ENCODE measurements around the gene FKBP8.

Gene FKBP8

DNA sequence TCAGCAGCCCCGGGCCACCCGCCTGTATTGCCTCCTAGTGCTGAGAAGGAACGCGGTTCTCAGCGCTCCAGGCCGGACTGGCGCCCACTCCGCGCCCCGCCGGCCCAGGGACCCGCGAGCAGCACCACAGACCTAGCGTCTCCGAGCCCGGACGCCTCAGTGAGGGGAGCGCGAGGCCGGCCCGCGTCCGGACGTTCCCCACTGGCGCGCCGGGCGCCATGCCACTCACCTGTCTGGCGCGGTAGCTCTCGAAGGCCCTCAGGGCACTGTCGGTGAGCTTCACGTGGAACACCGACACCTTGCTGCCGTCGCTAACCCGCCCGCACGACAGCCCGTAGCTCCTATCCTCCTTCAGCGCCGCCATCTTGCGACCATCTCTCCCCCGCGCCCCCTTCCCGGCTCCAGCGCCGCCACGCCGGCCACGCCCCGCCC lies 21.7 kb downstream of the FKBP8 start, which contains the start of gene ELL:
Gene ELL, minus strand, starts transcription at position 379 of the 432 bp plus-strand sequence. Its CDS starts 15 bp downstream, at position 364.
- DNase-seq (ENCODE audit: low read depth), result no peak

DNA sequence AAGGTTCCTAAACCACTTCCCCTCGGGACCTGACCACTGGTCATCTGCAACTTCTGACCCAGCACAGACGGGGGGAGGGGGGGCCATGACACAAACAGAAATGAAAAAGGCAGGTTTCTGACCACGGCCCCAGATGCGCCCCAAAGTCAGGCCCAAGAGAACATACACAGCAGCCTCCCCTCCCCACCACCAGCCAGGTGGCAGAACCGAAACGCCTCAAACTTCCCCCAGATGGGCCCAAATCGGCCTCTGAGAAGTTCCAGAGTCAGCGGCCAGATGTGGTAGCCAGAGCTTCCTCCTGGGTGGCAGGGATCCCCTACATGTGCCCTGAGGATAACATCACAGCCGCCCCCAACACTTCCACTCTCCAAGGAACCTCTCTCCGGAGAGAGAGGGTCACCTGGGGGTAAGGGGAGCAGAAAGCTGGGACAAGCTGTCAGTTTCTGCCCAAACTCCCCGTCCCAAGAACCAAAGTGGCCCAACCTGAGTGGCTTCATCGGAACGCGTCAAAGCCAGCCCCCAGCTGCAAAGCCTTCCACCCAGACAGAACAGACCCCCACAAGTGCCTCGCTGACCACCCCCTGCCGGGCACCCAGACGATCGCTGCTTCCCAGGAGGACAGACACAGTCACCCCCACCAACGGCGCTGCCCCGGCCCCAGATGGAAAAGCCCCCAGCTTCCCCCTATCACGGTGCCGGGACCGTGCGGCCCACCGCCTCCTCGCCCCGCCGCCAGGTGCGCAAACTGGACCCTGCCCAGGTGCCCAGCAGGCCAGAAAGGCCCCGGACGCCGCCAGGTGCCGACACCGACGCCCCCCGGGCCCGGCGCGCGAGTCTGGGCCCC lies 22.3 kb downstream of the FKBP8 start:
- no peak for DNase-seq (ENCODE audit: low read depth)

DNA sequence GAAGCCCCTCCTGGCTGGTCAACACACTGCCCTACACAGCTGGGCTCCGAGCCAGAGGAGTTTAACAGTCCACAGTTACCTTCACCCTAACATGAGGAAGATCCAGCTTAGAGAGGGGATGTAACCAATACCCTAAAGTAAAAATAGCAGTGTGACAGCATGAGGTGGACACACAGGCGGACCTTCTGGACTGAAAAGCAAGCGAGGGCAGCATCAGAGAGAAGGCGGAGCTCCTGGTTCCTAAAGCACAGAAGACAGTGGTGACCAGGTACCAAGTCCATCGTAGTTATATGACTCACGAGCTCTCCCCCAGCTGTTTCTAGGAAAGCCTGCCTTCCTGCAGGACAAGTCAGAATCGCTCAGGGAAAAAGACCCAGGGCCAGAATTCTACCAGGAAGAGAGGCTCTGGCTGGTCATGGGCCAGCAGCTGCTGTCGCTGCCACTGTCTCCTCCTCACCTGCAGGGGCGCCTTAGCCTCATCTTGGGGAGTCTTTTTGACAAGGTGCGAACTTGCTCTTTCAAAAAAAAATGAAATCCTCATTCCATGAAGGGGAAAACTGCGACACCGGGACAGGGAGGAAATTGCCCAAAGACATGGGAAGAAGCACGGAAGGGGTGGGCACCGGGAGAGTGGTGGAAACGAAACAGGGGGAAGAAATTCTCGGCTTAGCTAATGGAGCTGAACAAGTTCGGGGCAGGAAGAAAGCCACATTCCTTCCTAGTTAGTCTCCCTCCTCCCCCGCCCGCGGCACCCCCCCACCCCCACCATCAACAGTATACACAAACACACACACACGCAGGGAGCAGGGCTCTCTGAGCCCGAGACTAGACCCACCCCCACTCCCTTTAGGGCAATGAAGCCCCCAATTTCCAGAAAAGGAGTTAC lies 23.2 kb downstream of the FKBP8 start:
- peak; percentile 50 for DNase-seq (ENCODE audit: low read depth)

DNA sequence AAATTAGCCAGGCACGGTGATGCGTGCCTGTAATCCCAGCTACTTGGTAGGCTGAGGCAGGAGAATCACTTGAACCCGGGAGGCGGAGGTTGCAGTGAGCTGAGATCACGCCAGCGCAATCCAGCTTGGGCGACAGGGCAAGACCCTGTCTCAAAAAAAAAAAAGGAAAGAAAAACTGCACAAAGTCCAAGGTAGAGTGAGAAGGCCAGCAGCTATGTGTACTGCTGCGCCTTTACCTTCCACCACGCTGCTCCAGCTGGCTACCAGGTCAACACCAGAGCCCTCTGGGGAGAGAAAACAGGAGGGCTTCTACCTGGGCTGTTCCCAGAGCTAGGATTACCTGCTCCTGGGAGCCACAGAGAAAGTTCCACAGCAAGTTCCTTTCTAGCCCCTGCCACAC lies 24.7 kb downstream of the FKBP8 start:
- no peak for DNase-seq (ENCODE audit: low read depth)

DNA sequence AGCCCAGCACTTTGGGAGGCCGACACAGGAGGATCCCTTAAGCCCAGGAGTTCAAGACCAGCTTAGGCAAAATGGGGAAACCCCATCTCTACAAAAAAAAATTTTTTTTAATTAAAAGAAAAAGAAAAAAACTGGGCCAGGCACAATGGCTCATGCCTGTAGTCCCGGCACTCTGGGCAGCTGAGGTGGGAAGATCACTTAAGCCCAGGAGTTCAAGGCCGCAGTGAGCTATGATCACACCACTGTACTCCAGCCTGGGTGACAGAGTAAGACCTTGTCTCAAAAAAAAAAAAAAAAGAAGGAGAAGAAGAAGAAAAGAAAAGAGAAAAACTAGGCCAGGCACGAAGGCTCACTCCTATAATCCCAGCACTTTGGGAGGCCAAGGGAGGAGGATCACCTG lies 25.8 kb downstream of the FKBP8 start:
- no peak for DNase-seq (ENCODE audit: low read depth)

DNA sequence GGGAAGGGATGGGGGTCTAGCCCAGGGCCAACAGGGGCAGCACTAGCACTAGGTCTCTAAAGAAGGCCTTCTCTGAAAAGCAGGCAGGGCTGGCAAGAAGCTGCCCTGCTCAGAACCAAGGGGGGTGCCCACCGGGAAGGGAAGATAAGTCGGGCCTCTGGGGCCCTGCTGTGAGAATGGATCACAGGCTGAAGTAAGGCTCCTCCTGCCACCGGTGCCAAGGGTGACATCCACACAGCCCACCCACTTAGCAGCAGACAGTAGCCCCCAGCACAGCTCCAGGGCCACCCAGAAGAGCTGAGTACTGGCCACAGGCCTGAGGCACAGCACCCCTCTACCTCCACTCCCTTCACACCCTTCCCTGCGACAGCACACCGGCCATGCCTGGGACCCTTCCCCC lies 27.4 kb downstream of the FKBP8 start:
- DNase-seq (ENCODE audit: low read depth), result no peak

DNA sequence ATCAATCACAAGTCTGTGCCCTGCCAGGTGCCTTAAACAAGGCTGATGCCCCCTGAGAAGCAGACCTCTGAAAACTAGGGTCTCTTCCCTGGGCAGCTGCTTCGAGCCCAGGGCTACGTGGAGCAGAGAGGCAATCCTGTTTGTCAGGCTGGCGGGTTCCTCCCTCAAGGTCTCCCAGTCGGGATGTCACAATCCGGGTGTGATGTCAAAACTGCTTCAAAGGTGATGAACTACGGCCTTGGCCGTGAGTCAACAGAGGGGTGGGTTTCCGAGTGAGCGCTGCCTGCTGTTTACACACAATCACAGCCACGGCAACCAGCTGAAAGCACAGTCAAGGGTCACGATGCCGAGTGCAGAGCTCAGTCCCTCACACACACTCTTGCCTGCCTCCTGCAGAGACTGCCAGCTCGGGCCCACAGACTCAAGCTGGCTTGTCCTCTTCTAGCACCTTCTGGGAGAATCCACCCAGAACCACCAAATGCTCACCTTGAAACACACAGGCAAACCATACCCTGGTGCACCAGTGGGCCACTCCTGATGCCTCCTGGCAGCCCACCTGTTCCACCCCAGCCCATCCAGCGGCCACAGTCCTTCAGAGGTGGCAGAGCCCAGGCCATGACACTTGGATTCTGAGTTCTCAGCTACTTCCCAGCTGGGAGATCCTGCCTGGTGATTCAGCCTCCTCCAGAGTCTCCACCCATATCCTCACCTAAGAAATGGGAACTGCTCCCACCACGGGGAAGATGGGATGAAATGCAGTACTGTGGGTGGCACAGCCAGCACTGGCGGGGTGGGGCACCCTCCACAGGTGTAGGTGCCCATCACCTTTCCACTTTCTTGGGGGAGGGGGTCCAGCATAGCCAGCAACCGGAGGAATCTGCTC lies 28.3 kb downstream of the FKBP8 start:
- DNase-seq (ENCODE audit: low read depth), result no peak

DNA sequence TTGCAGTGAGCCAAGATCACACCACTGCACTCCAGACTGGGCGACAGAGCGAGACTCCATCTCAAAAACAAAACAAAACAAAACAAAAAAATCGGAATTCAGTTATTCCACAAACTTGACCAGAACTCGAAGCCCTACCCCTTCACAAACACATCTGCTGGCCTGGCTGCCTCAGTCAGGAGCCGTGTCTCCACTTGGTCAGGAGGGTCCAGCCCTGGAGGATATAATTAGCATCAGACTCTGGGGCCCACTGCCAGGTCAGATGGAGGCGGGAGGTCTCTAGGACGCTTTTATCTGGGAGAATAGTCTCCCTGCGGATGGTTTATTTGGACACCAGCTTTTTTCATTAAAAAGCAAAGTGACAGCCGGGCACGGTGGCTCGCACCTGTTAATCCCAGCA lies 29.5 kb downstream of the FKBP8 start:
- DNase-seq (ENCODE audit: low read depth), result no peak

DNA sequence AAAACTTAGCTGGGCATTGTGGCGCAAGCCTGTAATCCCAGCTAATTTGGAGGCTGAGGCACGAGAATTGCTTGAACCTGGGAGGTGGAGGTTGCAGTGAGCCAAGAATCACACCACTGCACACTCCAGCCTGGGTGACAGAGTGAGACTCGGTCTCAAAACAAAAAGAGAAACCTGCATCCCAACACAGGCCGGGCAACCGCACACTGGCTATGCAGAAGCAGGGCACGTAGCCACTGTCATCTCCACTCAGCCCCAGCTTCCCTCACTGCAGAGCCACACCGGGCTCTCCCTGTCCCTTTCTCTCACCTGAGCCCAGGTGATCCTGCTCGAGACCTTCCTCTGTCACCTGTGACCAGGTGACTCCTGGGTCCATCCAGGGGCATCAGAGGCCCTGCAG lies 33.2 kb downstream of the FKBP8 start:
- no peak for DNase-seq (ENCODE audit: low read depth)

DNA sequence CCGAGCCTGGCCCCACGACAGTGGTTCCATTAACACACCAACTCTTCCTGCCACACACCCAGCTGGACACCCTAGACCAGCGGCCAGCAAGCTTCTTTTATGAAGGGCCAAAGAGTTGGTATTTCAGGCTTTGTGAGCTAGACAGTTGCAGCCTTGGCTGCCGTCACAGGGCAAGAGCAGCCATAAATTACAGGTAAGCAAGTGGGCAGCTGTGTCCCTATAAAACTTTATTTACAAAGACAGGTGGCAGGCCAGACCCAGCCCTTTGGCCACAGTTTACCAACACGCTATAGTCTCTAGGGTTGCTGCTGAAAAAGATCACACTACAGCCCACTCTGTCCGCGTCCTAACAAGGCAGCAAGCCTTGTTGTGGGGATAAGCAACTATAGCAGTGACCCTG lies 34.8 kb downstream of the FKBP8 start:
- no peak for DNase-seq (ENCODE audit: low read depth)

DNA sequence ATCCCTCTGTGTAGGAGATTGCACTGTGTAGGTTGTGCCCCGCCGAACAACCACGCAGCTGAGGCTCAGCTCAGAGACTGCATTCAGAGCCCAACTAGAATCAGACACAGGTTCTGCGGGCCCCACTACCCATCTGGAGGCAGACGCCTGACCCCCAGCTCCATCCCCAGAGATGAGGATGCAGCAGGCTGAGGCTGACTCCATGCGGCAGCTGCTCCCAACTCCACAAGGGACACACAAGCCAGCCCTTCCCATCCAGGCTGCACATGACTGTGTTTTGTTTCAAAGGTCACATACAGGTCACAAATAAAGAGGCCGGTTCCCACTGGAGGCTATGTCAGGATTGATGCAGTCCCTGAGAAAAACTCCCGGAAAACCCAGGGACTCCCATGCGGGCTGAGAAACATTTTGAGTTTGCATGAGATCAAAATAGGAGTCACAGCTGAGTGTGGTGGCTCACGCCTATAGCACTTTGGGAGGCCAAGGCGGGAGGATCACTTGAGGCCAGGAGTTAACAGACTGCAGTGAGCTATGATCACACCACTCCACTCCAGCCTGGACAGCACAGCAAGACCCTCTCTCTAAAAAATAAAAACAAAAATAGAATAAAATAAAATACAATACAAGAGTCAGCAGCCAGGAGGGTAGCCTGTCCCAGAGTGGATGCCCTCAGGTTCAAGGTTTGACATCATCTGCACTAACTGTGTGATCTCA lies 35.5 kb downstream of the FKBP8 start:
- no peak for DNase-seq (ENCODE audit: low read depth)

DNA sequence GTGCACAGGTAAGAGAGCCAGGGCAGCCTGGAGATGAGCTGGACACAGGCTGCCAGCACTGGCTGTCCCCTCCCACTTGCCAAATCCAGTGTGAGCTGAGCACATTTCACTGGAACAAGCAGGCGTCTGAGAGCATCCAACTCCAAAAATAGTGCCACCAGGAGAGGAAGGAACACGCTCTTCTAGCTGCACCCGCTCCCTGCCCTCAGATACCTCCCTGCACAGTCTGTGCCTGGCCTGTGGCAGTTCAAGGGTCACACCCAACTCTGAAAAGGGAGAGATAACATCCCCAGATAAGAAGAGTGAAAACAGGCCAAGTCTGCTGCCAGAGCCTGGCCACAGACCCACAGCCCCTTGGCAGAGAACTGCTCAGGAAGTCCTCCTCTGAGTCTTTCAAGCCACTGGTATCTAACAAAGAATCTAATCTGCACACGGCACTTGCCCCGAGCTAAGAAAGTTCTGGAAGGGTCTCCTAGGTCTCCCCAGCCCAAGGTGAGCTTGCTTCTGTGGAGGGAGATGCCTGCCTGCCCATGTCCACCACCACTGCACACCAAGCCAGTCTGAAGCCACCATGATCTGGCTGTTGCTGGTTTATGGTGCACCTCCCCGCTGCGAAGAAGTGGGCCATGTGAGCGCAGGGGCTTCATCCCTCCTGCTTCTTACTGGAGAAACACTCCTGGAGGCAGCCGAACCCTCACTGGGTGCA lies 36.2 kb downstream of the FKBP8 start:
- peak; percentile 9 for DNase-seq (ENCODE audit: low read depth)

DNA sequence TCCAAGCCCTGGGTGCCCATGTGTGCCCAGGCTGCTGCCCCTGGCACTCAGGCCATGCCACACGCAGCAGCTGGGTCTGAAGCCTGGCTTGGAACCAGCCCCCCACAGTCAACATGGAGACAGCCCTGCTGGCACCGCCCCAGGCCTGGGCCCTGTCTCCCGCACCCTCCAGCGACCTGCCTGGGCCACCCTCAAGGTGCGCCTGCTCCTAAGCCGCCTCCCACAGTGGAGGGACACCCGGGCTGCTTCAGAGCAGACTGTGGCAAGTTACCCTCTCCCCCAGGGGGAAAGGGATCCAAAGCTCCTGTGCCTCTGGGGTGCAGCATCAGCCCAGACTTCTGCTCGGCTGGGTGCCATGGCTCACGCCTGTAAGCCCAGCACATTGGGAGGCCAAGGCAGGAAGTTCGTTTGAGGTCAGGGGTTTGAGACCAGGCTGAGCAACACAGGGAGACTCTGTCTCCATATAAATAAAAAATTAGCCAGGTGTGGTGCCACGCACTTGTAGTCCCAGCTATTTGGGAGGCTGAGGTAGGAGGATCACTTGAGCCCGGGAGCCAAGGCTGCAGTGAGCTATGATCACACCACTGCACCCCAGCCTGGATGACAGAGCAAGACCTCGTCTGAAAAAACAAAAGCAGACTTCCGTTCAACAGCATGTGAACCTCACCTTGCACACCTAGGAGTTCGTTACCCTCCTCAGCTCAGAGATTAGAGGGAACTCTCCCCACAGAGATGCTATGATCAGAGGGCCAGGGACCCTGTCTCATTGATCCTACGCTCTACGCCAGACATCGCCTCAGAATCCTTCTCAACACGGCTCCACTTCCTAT lies 37.1 kb downstream of the FKBP8 start:
- DNase-seq (ENCODE audit: low read depth), result no peak

DNA sequence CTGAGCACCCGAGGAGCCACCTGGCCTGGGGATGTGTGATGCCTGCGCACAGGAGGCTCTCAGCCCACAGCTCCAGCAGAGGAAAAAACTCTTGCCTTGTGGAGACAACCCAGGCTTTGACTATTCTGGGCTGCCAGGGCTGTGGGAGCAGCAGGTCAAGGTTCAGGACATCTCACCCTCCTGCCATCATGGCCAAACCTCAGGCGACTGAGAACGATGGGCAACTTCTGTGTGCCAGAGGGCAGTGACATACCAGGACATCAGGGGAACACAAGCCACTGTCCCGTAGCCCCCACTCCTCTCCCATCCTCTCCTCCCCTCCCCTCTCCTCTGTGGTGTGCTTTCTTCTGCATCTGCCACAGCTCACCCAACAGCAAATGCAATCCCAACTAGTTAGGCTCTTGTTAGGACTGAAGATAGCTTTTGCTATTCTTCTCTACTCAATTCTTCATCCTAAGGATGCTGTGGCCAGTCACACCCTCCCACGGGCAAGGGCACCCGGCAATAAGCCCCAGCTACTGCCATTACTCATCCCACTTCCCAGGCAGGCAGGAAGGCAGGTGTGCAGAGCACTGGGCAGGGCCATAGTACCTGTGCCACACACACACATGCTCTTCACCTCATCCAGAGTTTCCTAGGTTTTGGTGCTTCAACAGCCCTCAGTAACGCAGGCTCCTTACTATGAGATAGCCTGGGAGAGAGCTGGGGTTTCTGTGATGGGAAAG lies 38.3 kb downstream of the FKBP8 start:
- DNase-seq (ENCODE audit: low read depth), result no peak

DNA sequence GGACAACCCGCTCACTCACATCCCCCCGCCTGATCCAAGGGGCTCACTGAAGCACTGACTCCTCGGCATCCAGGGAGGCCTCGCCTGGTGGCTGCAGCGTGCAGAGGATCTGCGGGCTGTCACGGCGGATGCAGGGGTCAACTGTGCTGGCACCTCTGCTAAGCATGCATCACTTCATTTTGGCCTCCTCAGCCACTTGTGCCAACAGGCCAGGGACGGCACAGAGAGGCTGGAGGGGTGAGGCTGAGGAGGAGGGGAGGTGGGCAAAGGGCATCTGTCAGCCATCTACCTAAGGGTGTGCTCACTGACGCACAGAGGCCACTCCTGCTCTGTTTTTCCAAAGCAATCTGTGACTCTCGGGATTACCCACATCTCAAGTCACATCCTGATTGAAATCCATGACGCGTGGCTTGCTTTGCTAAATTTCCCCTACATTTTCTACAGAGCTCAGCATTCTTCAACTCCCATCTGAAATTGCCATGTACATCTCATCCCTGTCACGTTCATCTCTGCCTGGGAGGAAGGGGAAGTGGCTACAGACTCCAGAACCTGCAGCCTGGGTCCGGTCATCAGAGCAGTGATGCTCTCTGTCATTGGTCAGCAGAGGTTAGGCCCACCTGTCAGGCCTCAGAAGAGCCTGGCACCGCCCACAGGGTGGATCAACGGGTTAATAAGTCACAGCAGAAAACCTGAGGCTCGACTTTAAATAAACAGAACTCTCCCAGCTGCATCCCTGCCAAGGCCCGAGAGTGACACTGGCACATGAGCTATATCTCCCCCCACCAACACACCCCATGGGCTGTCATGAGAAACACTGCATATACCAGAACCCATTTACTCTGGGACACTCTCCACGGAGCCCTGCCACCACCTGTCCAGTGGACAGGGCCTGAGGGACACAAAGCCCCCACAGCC lies 39.1 kb downstream of the FKBP8 start:
- no peak for DNase-seq (ENCODE audit: low read depth)

DNA sequence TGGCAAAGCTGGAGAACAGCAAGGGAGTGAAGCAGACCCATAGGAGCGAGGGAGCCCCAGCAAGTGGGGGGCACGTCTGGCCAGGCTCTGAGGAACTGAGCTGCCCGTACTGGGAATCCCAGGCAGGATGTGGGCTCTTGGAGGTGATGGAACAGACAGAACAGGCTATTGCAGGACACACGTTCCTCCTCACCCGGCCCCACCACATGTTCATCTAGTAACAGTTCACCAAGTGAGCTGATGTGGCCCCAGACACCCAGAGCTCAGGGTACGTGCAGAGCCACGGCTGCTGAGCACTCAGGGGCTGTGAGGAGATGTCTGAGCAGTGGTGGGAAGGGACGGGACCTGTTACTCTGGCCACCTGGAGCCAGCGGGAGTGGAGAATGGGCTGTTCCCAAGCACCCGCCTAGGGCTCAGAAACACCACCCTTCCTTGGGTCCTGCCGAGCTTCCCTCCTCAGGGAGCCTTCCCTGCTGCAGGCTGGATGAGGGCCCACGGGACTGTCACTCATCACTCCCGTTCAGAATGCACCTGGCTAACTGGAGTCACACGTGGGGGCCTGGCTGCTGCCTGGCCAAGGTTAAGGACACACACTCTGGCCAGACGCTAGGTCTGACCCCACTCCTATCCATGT lies 39.9 kb downstream of the FKBP8 start:
- no peak for DNase-seq (ENCODE audit: low read depth)

DNA sequence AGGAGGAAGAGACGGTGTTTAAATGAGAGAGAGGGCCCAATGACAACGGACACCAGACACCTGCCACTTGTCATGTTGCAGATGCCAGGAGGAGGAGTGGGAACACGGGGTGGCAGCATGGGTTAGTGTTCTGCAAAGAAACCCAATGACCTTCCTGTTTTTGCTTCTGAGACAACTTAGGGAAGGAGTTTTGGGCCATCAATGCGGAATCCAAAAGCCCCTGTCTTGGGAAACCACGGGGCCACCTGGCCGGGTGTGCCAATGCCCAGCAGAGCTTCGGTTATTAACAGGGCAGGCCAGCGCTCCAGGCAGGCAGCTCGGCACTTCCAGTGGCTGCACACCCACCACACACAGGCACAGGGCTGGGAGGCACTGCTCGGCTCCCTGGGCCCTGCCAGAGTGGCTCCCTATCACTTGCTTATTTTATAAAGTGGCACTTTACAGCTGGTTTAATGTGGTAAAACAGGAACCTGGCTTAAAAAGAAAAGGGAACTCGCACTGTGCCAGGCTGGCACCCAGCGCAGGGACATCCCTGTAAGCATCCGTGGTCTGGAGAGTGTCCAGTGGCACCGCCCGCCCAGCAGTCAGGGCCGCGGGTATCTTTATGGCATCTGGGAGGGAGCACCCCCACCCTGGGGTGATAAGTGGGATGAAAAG lies 40.6 kb downstream of the FKBP8 start:
- DNase-seq (ENCODE audit: low read depth), result no peak

Data from activated T-cell treated with anti-CD3 and anti-CD28 coated beads for 1 hour (primary cell).